Thymus (tissue), 11 donors: ENCODE measurements around the gene C1orf52. TPM values are rescaled to one million over a fixed set of nuclear protein-coding genes. Genes with fewer than 3 reads are reported as not detected.

Experiments
- DNase-seq, 9 donors: peaks; one replicate each; pipeline ENCODE4 v3.0.0-alpha.2; 2013; ENCODE audit warnings: low spot score in 9 of 9, low read depth in 6 of 9, missing footprints in 1 of 9
- H3K27ac ChIP-seq, 2 donors: one replicate each; pipeline ENCODE4 v1.5.1; 2013; ENCODE audit warnings: control low read depth in 1 of 2, low read depth in 1 of 2, low read length in 1 of 2, mild to moderate bottlenecking in 1 of 2, moderate library complexity in 1 of 2
- H3K27me3 ChIP-seq, 2 donors: one replicate each; pipeline ENCODE4 v1.5.1; 2013; ENCODE audit warnings: low read length in 1 of 2; ENCODE audit not compliant: control insufficient read depth in 2 of 2, insufficient read depth in 1 of 2
- H3K36me3 ChIP-seq, 2 donors: one replicate each; pipeline ENCODE4 v1.5.1; 2013; ENCODE audit warnings: low read length in 1 of 2, mild to moderate bottlenecking in 1 of 2, moderate library complexity in 1 of 2; ENCODE audit not compliant: control insufficient read depth in 2 of 2, insufficient read depth in 2 of 2
- H3K4me1 ChIP-seq, 2 donors: one replicate each; pipeline ENCODE4 v1.5.1; 2013; ENCODE audit warnings: low read length in 2 of 2; ENCODE audit not compliant: control insufficient read depth in 2 of 2, insufficient read depth in 2 of 2
- H3K4me3 ChIP-seq, 2 donors: one replicate each; pipeline ENCODE4 v1.5.1; 2013; ENCODE audit warnings: low read length in 2 of 2, control low read depth in 1 of 2, mild to moderate bottlenecking in 1 of 2
- H3K9me3 ChIP-seq, 2 donors: one replicate each; pipeline ENCODE4 v1.5.1; 2013; ENCODE audit warnings: low read length in 1 of 2, mild to moderate bottlenecking in 1 of 2; ENCODE audit not compliant: control insufficient read depth in 2 of 2, insufficient read depth in 1 of 2
- WGBS: extraction: QIAGEN DNeasy Blood & Tissue Kit; methylation state at CpG from one replicate; pipeline ENCODE4 v1.1.7; 2013; 5-methylcytosine and 5-hydroxymethylcytosine counted together
- polyA plus RNA-seq: library from polyadenylated mRNA; stranded (reverse); fragments of 200-250 nt; gene quantifications from one replicate; pipeline ENCODE4 v1.2.3, GENCODE V29; 2013
- total RNA-seq: library from RNA; stranded (reverse); fragments of 120-200 nt; gene quantifications from one replicate; pipeline ENCODE4 v1.2.4, GENCODE V29; 2013
- donor health status: healthy.

The C1orf52 gene
- total and polyA plus RNA-seq, 2 donors, result 22.5 to 54.8 TPM

DNA sequence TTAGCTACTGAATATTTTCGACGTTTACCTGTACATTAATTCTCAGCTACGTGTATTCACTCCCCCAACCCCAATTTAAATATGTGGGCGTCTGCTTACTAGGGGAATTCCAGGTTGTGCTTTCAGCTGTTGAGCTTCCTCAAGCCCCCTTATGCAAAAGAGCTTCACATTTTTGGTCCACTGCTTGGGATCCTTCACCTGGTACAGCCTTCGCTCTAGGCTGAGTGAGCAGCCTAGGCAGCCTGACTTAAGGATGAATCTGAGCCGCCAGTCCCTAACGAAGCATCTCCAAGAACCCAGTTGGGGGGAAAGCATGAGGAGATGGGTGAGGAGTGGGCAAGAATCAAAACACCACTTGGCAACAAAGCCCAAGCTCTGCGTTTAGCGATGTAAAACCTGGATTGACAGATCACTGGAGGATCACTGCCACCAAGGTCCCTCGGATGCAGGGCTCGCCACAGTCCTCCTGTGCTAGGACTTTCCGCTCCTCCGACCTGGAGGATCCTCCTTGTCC, 16.3 kb upstream of the C1orf52 start:
- Histone ChIP-seq H3K36me3 (peaks cover 3 to 8% of the 10 kb centered on the region in 2 donors), H3K27ac (peak overlapping the region; percentile 94 to 97), H3K9me3 (peaks cover 0 to 3% of the 10 kb centered on the region in 2 donors), H3K4me3 (peak overlapping the region; percentile 64 to 96), H3K4me1 (peaks cover 2 to 4% of the 10 kb centered on the region in 2 donors), H3K27me3 (peaks cover 0 to 4% of the 10 kb centered on the region in 2 donors)
- 3% methylated on average over 13 of the region's 13 CpGs for WGBS
- DNase-seq, result peak in 1 of 9 donors; percentile 25

DNA sequence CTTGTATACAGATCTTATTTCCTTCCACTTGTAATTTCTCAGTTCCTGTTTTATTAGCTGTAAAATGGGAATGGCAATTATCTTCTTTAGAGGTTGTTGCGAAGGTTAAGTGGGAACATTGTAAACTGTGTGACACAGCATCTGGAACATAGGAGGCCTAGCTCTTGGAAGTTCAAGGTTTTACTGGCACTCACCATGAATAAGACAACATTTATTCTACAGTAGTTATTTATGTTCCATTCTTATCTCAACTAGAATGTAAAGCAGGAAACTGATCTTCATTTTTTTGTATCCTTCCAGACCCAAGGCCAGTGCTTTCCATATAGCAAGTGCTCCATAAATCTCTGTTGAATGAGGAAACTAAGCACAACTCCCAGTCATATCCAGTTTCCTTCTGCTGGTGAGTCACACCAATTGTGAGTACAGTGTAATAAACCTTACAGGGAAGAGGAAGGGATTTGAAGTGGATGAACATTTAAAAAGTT, 15.5 kb upstream of the C1orf52 start:
- 100% methylated on average over 1 of the region's 1 CpG for WGBS
- Histone ChIP-seq H3K4me3 (peak overlapping the region; percentile 64 to 96), H3K9me3 (peaks cover 0 to 3% of the 10 kb centered on the region in 2 donors), H3K27ac (peak overlapping the region in 1 of 2 donors; percentile 94), H3K36me3 (peaks cover 6 to 16% of the 10 kb centered on the region in 2 donors), H3K4me1 (peaks cover 2 to 4% of the 10 kb centered on the region in 2 donors), H3K27me3 (peaks cover 0 to 4% of the 10 kb centered on the region in 2 donors)
- peak in 1 of 9 donors; percentile 14 for DNase-seq

DNA sequence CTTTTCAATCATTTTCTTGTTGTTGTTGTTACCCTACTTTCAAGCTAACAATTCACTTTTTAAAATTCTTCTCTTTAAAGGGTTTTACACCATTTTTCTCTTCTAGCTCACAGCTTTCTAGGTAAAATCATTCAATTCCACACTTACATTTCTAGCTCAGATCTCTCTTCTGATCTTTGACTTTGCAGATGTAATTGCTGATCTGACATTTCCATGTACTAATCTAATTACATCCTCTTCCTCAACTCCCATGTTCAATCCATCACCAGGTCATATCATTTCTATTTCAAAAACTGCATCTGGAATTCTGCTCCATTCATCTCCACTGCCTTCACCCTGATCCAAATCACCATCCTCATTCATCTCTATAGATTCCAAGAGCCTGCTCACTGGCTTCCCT, 13.9 kb upstream of the C1orf52 start:
- Histone ChIP-seq H3K4me3 (no peak overlapping the region), H3K27ac (no peak overlapping the region), H3K9me3 (peaks cover 0 to 3% of the 10 kb centered on the region in 2 donors), H3K27me3 (no peaks in the 10 kb centered on the region), H3K4me1 (peaks cover 2 to 4% of the 10 kb centered on the region in 2 donors), H3K36me3 (peaks cover 17 to 29% of the 10 kb centered on the region in 2 donors)
- DNase-seq, result no peak

DNA sequence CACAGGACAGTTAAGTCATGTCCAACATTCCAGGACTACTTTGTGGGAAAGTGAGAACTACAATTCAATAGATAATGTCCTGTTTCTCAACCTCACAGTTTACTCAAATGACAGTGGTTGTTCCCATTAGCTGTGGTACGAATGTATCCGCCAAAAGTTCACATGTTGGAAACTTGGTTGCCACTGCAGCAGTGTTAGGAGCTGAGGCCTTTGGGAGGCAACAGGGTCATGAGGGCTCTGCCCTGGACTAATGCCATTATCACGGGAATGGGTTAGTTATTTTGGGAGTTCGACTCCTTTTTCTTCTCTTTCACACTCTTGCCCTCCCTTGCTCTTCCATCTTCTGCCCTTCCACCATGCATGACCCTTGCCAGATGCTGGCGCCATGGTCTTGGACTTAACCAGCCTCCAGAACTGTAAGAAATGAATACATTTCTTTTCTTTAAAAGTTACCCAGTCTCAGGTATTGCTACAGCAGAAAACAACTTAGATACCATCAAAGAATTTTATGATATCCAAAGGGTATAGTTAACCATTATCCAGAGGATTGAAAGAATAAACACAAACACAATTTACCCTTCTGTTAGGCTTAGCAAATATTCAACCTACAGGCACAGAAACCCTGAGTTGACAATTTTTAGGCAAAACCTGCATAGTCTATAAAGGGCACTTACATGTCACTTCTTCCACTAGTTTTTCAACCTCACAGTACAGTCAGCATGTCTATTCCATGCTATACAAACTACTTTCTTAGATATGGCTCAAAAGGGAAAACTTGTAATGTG, 9.5 kb upstream of the C1orf52 start:
- Histone ChIP-seq H3K4me3 (no peak overlapping the region), H3K9me3 (no peaks in the 10 kb centered on the region), H3K27me3 (no peaks in the 10 kb centered on the region), H3K4me1 (no peaks in the 10 kb centered on the region), H3K27ac (no peak overlapping the region), H3K36me3 (peaks cover 25 to 50% of the 10 kb centered on the region in 2 donors)
- no peak for DNase-seq
- WGBS, result 97% methylated on average over 5 of the region's 5 CpGs

DNA sequence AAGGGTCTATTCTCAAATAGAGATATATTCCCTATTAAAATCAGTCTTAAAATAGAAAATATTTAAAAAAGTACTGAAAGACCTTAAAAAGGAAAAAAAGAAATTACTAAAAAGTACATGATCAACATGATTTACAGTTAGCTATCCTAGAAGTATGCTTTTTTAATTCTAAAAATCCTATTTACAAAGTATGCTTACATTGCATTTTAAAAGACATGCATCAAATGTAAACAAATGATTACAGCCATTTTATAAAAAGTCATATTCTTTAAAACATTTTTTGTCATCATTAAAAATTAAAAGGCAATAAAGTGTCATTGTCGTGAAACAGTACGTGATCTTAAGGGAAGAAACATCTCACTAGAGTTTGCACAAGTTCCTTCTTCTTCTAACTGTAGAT, 7.9 kb upstream of the C1orf52 start:
- peaks cover 25 to 53% of the 10 kb centered on the region in 2 donors for H3K36me3 ChIP-seq
- no peaks in the 10 kb centered on the region for H3K9me3 ChIP-seq
- no peak for DNase-seq
- no peak overlapping the region for H3K4me3 ChIP-seq
- H3K4me1 ChIP-seq, result no peaks in the 10 kb centered on the region
- no peak overlapping the region for H3K27ac ChIP-seq
- WGBS, result 97% methylated on average over 2 of the region's 2 CpGs
- H3K27me3 ChIP-seq, result no peaks in the 10 kb centered on the region

DNA sequence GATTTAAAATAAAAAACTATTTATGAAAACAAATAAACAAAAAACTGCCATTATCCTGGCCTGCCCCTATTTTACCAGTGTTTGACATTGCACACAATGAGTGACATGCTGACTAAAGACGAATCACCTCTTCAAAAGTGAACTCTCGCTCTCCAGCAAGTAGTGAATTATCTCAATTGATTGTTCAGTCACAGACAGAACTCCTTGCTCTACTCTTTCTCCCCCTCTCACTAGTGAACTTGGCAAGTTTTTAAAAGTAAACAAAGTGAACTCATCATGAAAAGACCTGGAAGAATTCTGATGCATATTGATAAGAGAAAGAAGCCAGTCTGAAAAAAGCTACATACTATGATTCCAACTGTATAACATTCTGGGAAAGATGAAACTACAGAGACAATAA, 4.7 kb upstream of the C1orf52 start:
- WGBS, result 97% methylated on average over 2 of the region's 2 CpGs

DNA sequence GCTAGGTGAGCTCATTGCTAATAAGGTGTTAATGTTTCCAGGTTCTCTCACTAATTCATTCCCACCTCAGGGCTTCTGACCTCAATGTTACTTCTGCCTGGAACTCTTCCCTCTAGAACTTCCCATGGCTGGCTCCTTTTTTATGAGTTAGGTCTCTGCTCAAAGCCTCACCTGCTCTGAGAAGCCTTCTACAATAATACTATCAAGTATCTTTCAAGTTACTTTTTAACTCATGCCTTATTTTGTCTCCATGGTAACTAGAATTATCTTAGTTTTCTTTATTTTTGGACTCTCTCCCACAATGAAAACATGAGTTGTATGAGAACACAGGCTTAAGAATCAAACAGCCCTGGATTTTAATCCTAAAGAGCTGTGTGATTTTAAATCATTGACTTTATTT, 3.5 kb upstream of the C1orf52 start:
- Histone ChIP-seq H3K27ac (no peak overlapping the region), H3K36me3 (peaks cover 8 to 24% of the 10 kb centered on the region in 2 donors), H3K4me1 (peaks cover 3 to 11% of the 10 kb centered on the region in 2 donors), H3K9me3 (no peaks in the 10 kb centered on the region), H3K27me3 (no peaks in the 10 kb centered on the region), H3K4me3 (no peak overlapping the region)
- no peak for DNase-seq

More for the DNA sequence above, 4.7 kb upstream of the C1orf52 start:
- H3K4me1 ChIP-seq, result peaks cover 0 to 4% of the 10 kb centered on the region in 2 donors
- H3K36me3 ChIP-seq, result peaks cover 13 to 31% of the 10 kb centered on the region in 2 donors
- no peak for DNase-seq
- no peak overlapping the region for H3K4me3 ChIP-seq
- H3K9me3 ChIP-seq, result no peaks in the 10 kb centered on the region
- H3K27ac ChIP-seq, result no peak overlapping the region
- no peaks in the 10 kb centered on the region for H3K27me3 ChIP-seq

DNA sequence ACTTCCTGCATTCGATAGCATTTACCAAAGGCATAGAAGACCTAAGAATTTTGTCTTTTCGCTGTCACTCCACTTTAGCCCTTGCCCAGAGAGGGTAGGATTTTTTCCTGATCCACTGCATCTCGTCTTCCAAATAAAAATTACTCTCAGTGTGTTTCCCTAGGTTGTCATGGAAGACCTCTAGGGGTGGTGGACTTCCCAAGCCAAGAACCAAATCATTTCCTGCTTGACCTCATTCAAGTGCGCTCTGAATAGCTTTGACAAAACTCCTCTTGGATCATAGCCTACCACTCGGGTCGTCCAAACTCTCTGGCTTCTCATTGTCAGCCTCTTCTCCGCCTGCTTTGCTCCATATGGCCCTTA, 431 bp upstream of the C1orf52 start:
- Histone ChIP-seq H3K4me1 (peaks cover 6 to 16% of the 10 kb centered on the region in 2 donors), H3K27ac (peak overlapping the region in 1 of 2 donors; percentile 40), H3K27me3 (no peaks in the 10 kb centered on the region), H3K4me3 (peak overlapping the region in 1 of 2 donors; percentile 82), H3K36me3 (peaks cover 0 to 29% of the 10 kb centered on the region in 2 donors), H3K9me3 (no peaks in the 10 kb centered on the region)
- WGBS, result 69% methylated on average over 7 of the region's 7 CpGs
- no peak for DNase-seq

DNA sequence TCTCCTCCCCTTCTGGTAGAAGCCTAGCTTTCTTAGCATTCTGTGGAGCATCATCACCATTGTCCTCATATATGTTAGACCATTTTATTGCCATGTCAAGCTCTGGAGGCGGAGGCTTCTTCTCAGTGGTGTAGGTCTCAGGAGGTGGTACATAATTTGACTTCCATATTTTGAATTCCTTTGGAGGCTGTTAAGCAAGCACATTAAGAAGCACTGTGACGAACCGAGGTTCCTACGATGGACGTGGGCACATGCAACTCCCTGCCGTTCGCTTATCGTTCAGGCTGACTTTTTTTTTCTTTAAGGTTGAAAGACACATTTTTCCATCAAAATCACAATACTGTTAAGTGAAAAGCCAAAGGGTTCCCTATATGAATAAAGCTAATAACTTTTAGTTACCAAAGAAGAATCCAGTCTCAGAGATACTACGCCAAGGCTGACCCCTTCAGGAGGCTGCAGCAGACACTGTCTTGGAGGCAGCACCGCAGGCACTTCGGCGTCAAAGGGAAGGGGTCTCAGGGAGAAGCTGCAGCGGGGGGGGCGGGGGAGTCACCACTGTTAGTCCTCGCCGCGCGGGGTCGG, 835 bp downstream of the C1orf52 start:
- H3K27ac ChIP-seq, result peak overlapping the region in 1 of 2 donors; percentile 86
- WGBS, result 9% methylated on average over 19 of the region's 19 CpGs

More for the DNA sequence above, 835 bp downstream of the C1orf52 start:
- H3K36me3 ChIP-seq, result peaks cover 0 to 27% of the 10 kb centered on the region in 2 donors
- peak overlapping the region; percentile 81 to 82 for H3K4me3 ChIP-seq
- no peak for DNase-seq
- H3K4me1 ChIP-seq, result peaks cover 6 to 16% of the 10 kb centered on the region in 2 donors
- H3K9me3 ChIP-seq, result no peaks in the 10 kb centered on the region
- H3K27me3 ChIP-seq, result no peaks in the 10 kb centered on the region
